Effector memory CD8-positive, alpha-beta T cell (primary cell): ENCODE measurements around the gene NAP1L1.
A peak's percentile ranks its signal among the peaks of the same experiment; 100 is the strongest.

Source experiments
- ATAC-seq: fragments of 150-1000 bp; cut with Tn5 transposase; replicated peaks from 2 replicates; pipeline ENCODE4 v1.10.0; 2021; ENCODE audit warnings: mild to moderate bottlenecking, moderate library complexity
- DNase-seq, 3 experiments: peaks; one replicate each; pipeline ENCODE4 v3.0.0; 2021
- H3K27ac Mint-ChIP-seq, 2 donors: one replicate each; pipeline ENCODE4 v1.8.0; 2022; ENCODE audit warnings: mild to moderate bottlenecking in 2 of 2, mixed read lengths in 2 of 2, moderate library complexity in 2 of 2
- H3K27me3 Mint-ChIP-seq, 2 donors: one replicate each; pipeline ENCODE4 v1.8.0; 2022; ENCODE audit warnings: mixed read lengths in 2 of 2
- H3K36me3 Mint-ChIP-seq: one replicate; pipeline ENCODE4 v1.8.0; 2022; ENCODE audit warnings: mild to moderate bottlenecking, moderate library complexity, mixed read lengths; ENCODE audit not compliant: insufficient read depth
- H3K4me1 Mint-ChIP-seq, 2 donors: one replicate each; pipeline ENCODE4 v1.8.0; 2022; ENCODE audit warnings: low read depth in 2 of 2, mixed read lengths in 2 of 2
- H3K4me3 Mint-ChIP-seq, 2 donors: one replicate each; pipeline ENCODE4 v1.8.0; 2022; ENCODE audit warnings: mild to moderate bottlenecking in 2 of 2, mixed read lengths in 2 of 2, moderate library complexity in 2 of 2
- H3K9me3 Mint-ChIP-seq, 2 donors: one replicate each; pipeline ENCODE4 v1.8.0; 2022; ENCODE audit warnings: mixed read lengths in 2 of 2

NAP1L1 gene

GRCh38 chr12:76106631-76107030 lies 22.1 kb upstream of the NAP1L1 start:
- H3K4me3 Mint-ChIP-seq = no peak overlapping the region
- H3K27ac Mint-ChIP-seq = no peak overlapping the region
- H3K27me3 Mint-ChIP-seq = peaks cover 5 to 14% of the 10 kb centered on the region in 2 donors
- DNase-seq (no peak), ATAC-seq (no peak)
- no peaks in the 10 kb centered on the region for H3K9me3 Mint-ChIP-seq
- no peaks in the 10 kb centered on the region for H3K4me1 Mint-ChIP-seq
- H3K36me3 Mint-ChIP-seq = no peaks in the 10 kb centered on the region

GRCh38 chr12:76103958-76104357 lies 19.5 kb upstream of the NAP1L1 start:
- Mint-ChIP-seq H3K4me1 (no peaks in the 10 kb centered on the region), H3K27ac (no peak overlapping the region), H3K9me3 (no peaks in the 10 kb centered on the region), H3K36me3 (no peaks in the 10 kb centered on the region), H3K27me3 (peaks cover 5 to 24% of the 10 kb centered on the region in 2 donors), H3K4me3 (no peak overlapping the region)
- no peak for DNase-seq
- no peak for ATAC-seq

- Mint-ChIP-seq H3K27ac (no peak overlapping the region), H3K4me1 (no peaks in the 10 kb centered on the region), H3K9me3 (no peaks in the 10 kb centered on the region), H3K4me3 (no peak overlapping the region), H3K27me3 (peaks cover 5 to 24% of the 10 kb centered on the region in 2 donors), H3K36me3 (peaks cover 2% of the 10 kb centered on the region)
- DNase-seq (no peak), ATAC-seq (no peak)
These were observed 17.4 kb upstream of the NAP1L1 start for GRCh38 chr12:76101739-76102385.

GRCh38 chr12:76096079-76096646 lies 11.7 kb upstream of the NAP1L1 start:
- Mint-ChIP-seq H3K9me3 (no peaks in the 10 kb centered on the region), H3K4me1 (no peaks in the 10 kb centered on the region), H3K36me3 (peaks cover 4% of the 10 kb centered on the region), H3K4me3 (no peak overlapping the region), H3K27me3 (peaks cover 16 to 24% of the 10 kb centered on the region in 2 donors), H3K27ac (no peak overlapping the region)
- DNase-seq (no peak), ATAC-seq (no peak)

GRCh38 chr12:76094754-76095153 lies 10.3 kb upstream of the NAP1L1 start:
- DNase-seq = no peak
- Mint-ChIP-seq H3K4me3 (no peak overlapping the region), H3K36me3 (peaks cover 4% of the 10 kb centered on the region), H3K27me3 (peaks cover 16 to 17% of the 10 kb centered on the region in 2 donors), H3K4me1 (no peaks in the 10 kb centered on the region), H3K9me3 (no peaks in the 10 kb centered on the region), H3K27ac (no peak overlapping the region)
- no peak for ATAC-seq

GRCh38 chr12:76091246-76091754 lies 6.8 kb upstream of the NAP1L1 start:
- DNase-seq (no peak), ATAC-seq (no peak)
- peaks cover 16 to 17% of the 10 kb centered on the region in 2 donors for H3K27me3 Mint-ChIP-seq
- H3K4me3 Mint-ChIP-seq = no peak overlapping the region
- H3K9me3 Mint-ChIP-seq = no peaks in the 10 kb centered on the region
- H3K36me3 Mint-ChIP-seq = no peaks in the 10 kb centered on the region
- no peak overlapping the region for H3K27ac Mint-ChIP-seq
- no peaks in the 10 kb centered on the region for H3K4me1 Mint-ChIP-seq

- H3K36me3 Mint-ChIP-seq = peaks cover 30% of the 10 kb centered on the region
- ATAC-seq = peak; percentile 17
- H3K27ac Mint-ChIP-seq = peak overlapping the region; percentile 100
- DNase-seq = peak; percentile 22 to 43 (median 38)
- H3K27me3 Mint-ChIP-seq = no peaks in the 10 kb centered on the region
- peak overlapping the region; percentile 97 to 100 for H3K4me3 Mint-ChIP-seq
- peaks cover 31 to 39% of the 10 kb centered on the region in 2 donors for H3K4me1 Mint-ChIP-seq
- no peaks in the 10 kb centered on the region for H3K9me3 Mint-ChIP-seq
These were observed 1.0 kb upstream of the NAP1L1 start for GRCh38 chr12:76085520-76085868.

- Mint-ChIP-seq H3K4me3 (peak overlapping the region; percentile 97 to 100), H3K36me3 (peaks cover 30% of the 10 kb centered on the region), H3K27ac (peak overlapping the region; percentile 100), H3K9me3 (no peaks in the 10 kb centered on the region), H3K4me1 (peaks cover 34 to 42% of the 10 kb centered on the region in 2 donors), H3K27me3 (no peaks in the 10 kb centered on the region)
- ATAC-seq (peak; percentile 38), DNase-seq (peak in 1 of 3 experiments; percentile 43)
These were observed 506 bp upstream of the NAP1L1 start for GRCh38 chr12:76084863-76085519.

- peak overlapping the region; percentile 100 for H3K27ac Mint-ChIP-seq
- ATAC-seq = no peak
- H3K36me3 Mint-ChIP-seq = peaks cover 40% of the 10 kb centered on the region
- no peak for DNase-seq
- no peaks in the 10 kb centered on the region for H3K9me3 Mint-ChIP-seq
- H3K27me3 Mint-ChIP-seq = no peaks in the 10 kb centered on the region
- H3K4me1 Mint-ChIP-seq = peaks cover 45 to 57% of the 10 kb centered on the region in 2 donors
- H3K4me3 Mint-ChIP-seq = peak overlapping the region; percentile 97 to 100
These were observed 1.1 kb downstream of the NAP1L1 start for GRCh38 chr12:76083246-76083903.

GRCh38 chr12:76081909-76082308 lies 2.6 kb downstream of the NAP1L1 start:
- DNase-seq (no peak), ATAC-seq (no peak)
- Mint-ChIP-seq H3K27ac (no peak overlapping the region), H3K9me3 (no peaks in the 10 kb centered on the region), H3K4me1 (peaks cover 49 to 64% of the 10 kb centered on the region in 2 donors), H3K4me3 (no peak overlapping the region), H3K36me3 (peaks cover 45% of the 10 kb centered on the region), H3K27me3 (no peaks in the 10 kb centered on the region)

GRCh38 chr12:76080729-76081415 lies 3.6 kb downstream of the NAP1L1 start:
- no peak overlapping the region for H3K27ac Mint-ChIP-seq
- H3K4me3 Mint-ChIP-seq = no peak overlapping the region
- peaks cover 45% of the 10 kb centered on the region for H3K36me3 Mint-ChIP-seq
- no peak for DNase-seq
- no peaks in the 10 kb centered on the region for H3K27me3 Mint-ChIP-seq
- H3K4me1 Mint-ChIP-seq = peaks cover 48 to 71% of the 10 kb centered on the region in 2 donors
- ATAC-seq = no peak
- H3K9me3 Mint-ChIP-seq = no peaks in the 10 kb centered on the region

- no peak for DNase-seq
- no peaks in the 10 kb centered on the region for H3K9me3 Mint-ChIP-seq
- no peak overlapping the region for H3K27ac Mint-ChIP-seq
- ATAC-seq = no peak
- H3K4me3 Mint-ChIP-seq = no peak overlapping the region
- no peaks in the 10 kb centered on the region for H3K27me3 Mint-ChIP-seq
- H3K36me3 Mint-ChIP-seq = peaks cover 43% of the 10 kb centered on the region
- H3K4me1 Mint-ChIP-seq = peaks cover 46 to 67% of the 10 kb centered on the region in 2 donors
These were observed 4.3 kb downstream of the NAP1L1 start for GRCh38 chr12:76080017-76080728.
